GM21717 (cell line): ENCODE results near the gene MUC21.

ENCODE experiments used
- ATAC-seq: cut with Tn5 transposase; IDR thresholded peaks from one replicate; pipeline ENCODE4 v1.9.1; 2021; ENCODE audit warnings: mild to moderate bottlenecking, moderate library complexity; ENCODE audit not compliant: unreplicated experiment

The MUC21 gene

GRCh38 chr6:30983439-30983838 lies at the start of gene MUC21:
Gene MUC21 (plus strand): TSS chr6:30983718. CDS start chr6:30983959, 241 bp downstream.
- ATAC-seq: no peak

- no peak for ATAC-seq
These were observed 48.5 kb upstream of the MUC21 start for GRCh38 chr6:30935018-30935417.

GRCh38 chr6:30937265-30937664 lies 46.3 kb upstream of the MUC21 start:
- no peak for ATAC-seq

- no peak for ATAC-seq
These were observed 44.8 kb upstream of the MUC21 start for GRCh38 chr6:30938730-30939129.

- no peak for ATAC-seq
These were observed 44.0 kb upstream of the MUC21 start for GRCh38 chr6:30939473-30939872.

- no peak for ATAC-seq
These were observed 43.0 kb upstream of the MUC21 start, which contains the start of gene MUCL3 for GRCh38 chr6:30940361-30940986. Gene MUCL3 (plus strand): TSS chr6:30940973. CDS start chr6:30941000, 27 bp downstream.

GRCh38 chr6:30942338-30943060 lies 41.0 kb upstream of the MUC21 start:
- no peak for ATAC-seq

GRCh38 chr6:30944051-30944450 lies 39.5 kb upstream of the MUC21 start:
- ATAC-seq: no peak

- ATAC-seq: no peak
These were observed 38.2 kb upstream of the MUC21 start for GRCh38 chr6:30945281-30945680.

GRCh38 chr6:30947231-30947630 lies 36.3 kb upstream of the MUC21 start:
- no peak for ATAC-seq

- ATAC-seq: no peak
These were observed 34.7 kb upstream of the MUC21 start for GRCh38 chr6:30948811-30949210.

GRCh38 chr6:30951907-30952469 lies 31.5 kb upstream of the MUC21 start:
- no peak for ATAC-seq

- ATAC-seq: no peak
These were observed 28.7 kb upstream of the MUC21 start for GRCh38 chr6:30954631-30955366.

- ATAC-seq: no peak
These were observed 28.0 kb upstream of the MUC21 start for GRCh38 chr6:30955367-30956042.

- ATAC-seq: no peak
These were observed 25.8 kb upstream of the MUC21 start for GRCh38 chr6:30957716-30958115.

GRCh38 chr6:30960907-30961673 lies 22.4 kb upstream of the MUC21 start:
- ATAC-seq: no peak

GRCh38 chr6:30962716-30963115 lies 20.8 kb upstream of the MUC21 start:
- ATAC-seq: no peak

GRCh38 chr6:30963641-30964040 lies 19.9 kb upstream of the MUC21 start:
- ATAC-seq: no peak

GRCh38 chr6:30964075-30964474 lies 19.4 kb upstream of the MUC21 start:
- no peak for ATAC-seq

- no peak for ATAC-seq
These were observed 18.3 kb upstream of the MUC21 start for GRCh38 chr6:30965140-30965601.
